PC-9 (cell line): ENCODE measurements around the gene VAX1.

Experiments
- CTCF ChIP-seq: fragments of 200-600 bp; sonication (generic); conservative IDR thresholded peaks from 2 replicates; pipeline ENCODE4 v1.6.1; 2017; ENCODE audit warnings: mixed run types, antibody characterized with exemption, mild to moderate bottlenecking, moderate library complexity
- EZH2 ChIP-seq: fragments of 200-600 bp; sonication (generic); IDR thresholded peaks from 2 replicates; pipeline ENCODE4 v1.8.0; 2017; ENCODE audit warnings: antibody characterized with exemption, low read depth

DNA sequence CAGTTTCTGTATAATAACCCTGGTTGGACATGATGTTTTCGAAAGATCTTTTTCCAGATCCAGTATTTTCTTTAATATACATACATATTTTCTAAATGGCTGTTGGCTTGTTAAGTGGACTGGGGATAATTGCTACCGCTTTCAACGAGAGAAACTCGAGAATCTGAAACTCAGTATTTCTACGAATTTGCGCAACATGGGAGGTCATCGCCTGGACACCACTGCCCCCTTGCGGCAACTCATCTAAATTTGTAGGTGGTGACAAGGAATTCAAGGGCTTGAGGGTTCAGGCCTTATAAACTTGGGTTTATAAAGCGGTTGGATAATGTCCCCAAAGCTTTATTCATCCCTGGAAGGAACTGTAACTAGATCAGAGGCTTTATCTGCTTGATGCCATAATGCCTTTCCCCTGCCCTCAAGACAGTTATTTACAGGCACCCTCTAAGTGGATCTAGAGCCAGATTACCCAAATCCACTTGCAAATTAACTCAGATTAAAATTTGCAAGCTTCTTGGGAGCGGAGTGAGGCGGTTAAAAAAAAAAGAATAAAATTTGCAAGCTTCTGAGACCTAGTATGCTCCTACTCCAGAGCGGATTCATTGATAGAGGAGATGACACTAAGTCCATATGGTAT, 37.9 kb upstream of the VAX1 start:
- TF ChIP-seq CTCF = peak; percentile 85
- TF ChIP-seq EZH2 = no peak
